Heart right ventricle (tissue), 16 donors: Measurements from ENCODE around the gene MAP3K13. TPM values are rescaled to one million over a fixed set of nuclear protein-coding genes. Genes with fewer than 3 reads are reported as not detected.

Source experiments
- ATAC-seq, 8 donors: fragments of 200-7000 bp; cut with Tn5 transposase; one replicate each; pipeline ENCODE4 v1.9.1; 2020; ENCODE audit warnings: mild to moderate bottlenecking in 8 of 8, moderate library complexity in 8 of 8, moderate number of reproducible peaks in 1 of 8
- DNase-seq, 2 donors: peaks; one replicate each; pipeline ENCODE4 v3.0.0-alpha.2; 2020
- H3K27ac ChIP-seq, 10 donors: fragments of 200-600 bp; sonication (generic) in 2 of 10; one replicate each; pipeline versions ENCODE4 v1.5.0 to v1.8.0; 2020 to 2022; ENCODE audit warnings: mild to moderate bottlenecking in 3 of 10
- H3K27me3 ChIP-seq, 7 donors: fragments of 200-600 bp; one replicate each; pipeline ENCODE4 v1.8.0; 2021 to 2022; ENCODE audit warnings: mild to moderate bottlenecking in 2 of 7
- H3K36me3 ChIP-seq, 9 donors: fragments of 200-600 bp; sonication (generic) in 1 of 9; one replicate each; pipeline versions ENCODE4 v1.5.0 to v1.8.0; 2020 to 2022; ENCODE audit warnings: mild to moderate bottlenecking in 2 of 9
- H3K4me1 ChIP-seq, 9 donors: fragments of 200-600 bp; sonication (generic) in 1 of 9; one replicate each; pipeline versions ENCODE4 v1.5.0 to v1.8.0; 2020 to 2022; ENCODE audit warnings: mild to moderate bottlenecking in 4 of 9
- H3K4me3 ChIP-seq, 10 donors: fragments of 200-600 bp; sonication (generic) in 2 of 10; one replicate each; pipeline versions ENCODE4 v1.5.0 to v1.8.0; 2020 to 2022; ENCODE audit warnings: mild to moderate bottlenecking in 7 of 10, moderate library complexity in 2 of 10
- H3K9me3 ChIP-seq, 11 donors: fragments of 200-600 bp in 10 of 11; sonication (generic) in 2 of 11; one replicate each; pipeline versions ENCODE4 v1.5.0 to v1.8.0; 2013 to 2022; ENCODE audit warnings: mild to moderate bottlenecking in 2 of 11, control low read depth in 1 of 11, moderate library complexity in 1 of 11
- WGBS, 2 donors: extraction: QIAGEN DNeasy Blood & Tissue Kit; methylation state at CpG; one replicate each; pipeline ENCODE4 v1.1.7; 2013; ENCODE audit warnings: inconsistent platforms in 1 of 2; 5-methylcytosine and 5-hydroxymethylcytosine counted together
- intact Hi-C, 10 donors: fragments of 100-400 bp; cut with DNase I; formaldehyde crosslinking; loops; one replicate each; pipeline versions ENCODE4 v1.11.1 to v1.14.2; 2022
- polyA plus RNA-seq, 2 donors: library from polyadenylated mRNA; stranded (reverse); fragments of 200-250 nt; gene quantifications; one replicate each; pipeline ENCODE4 v1.2.3, GENCODE V29; 2013
- total RNA-seq, 10 donors: library from RNA; stranded (reverse); fragmentation: NEBNext Ultra II Directional in 3 of 10; extraction: Animal tissue kit (Norgen Biotek cat#: 25700) in 3 of 10; gene quantifications; one replicate each; pipeline versions ENCODE4 v1.2.1 to v1.2.4, GENCODE V29; 2021 to 2023
- TF ChIP-seq, protein P1 (sequence below), 9 donors: fragments of 200-600 bp; sonication (generic) in 2 of 9; IDR thresholded peaks; one replicate each; pipeline versions ENCODE4 v1.5.0 to v1.8.0; 2021 to 2022; ENCODE audit warnings: antibody characterized with exemption in 9 of 9, mild to moderate bottlenecking in 5 of 9, moderate library complexity in 1 of 9
- donor health status: Arrhythmogenic right ventricular cardiomyopathy.
- donor health status: ischemic (EF 13 %, LVEDD 7.1; RV severe dilation, severe dysfunction).
- donor health status: healthy with polysubstance abuse.
- donor health status: DM: no; HTN: yes; CAD: no.
- donor health status: DM: no; HTN: no; CAD: no.
- donor health status: ischemic (EF 25% LVEDD 6.9; RV normal size, moderate dysfunction).
- donor health status: ischemic (EF 25% LVEDD 5.7; RV mildly dilated, moderate dysfunction).
- donor health status: healthy.
- donor health status: DM: yes; HTN: yes; CAD: no.
- donor health status: Ischemic cardiomyopathy.
- donor health status: ischemic (EF 35%, LVEDD 5.7; RV mildly dilated, moderate dysfunction).
- donor health status: nonischemic (EF 11% LVEDD 7.7; RV severe dilation, severe dysfunction).
- donor health status: DM: yes; HTN: yes; CAD: no.
- donor health status: PGD.
- donor health status: ischemic (EF 29% LVEDD 5.4; RV normal size, mild dysfunction).
- donor health status: nonischemic (EF 23%, LVEDD 6.1; RV moderate dilation, normal function).

The MAP3K13 gene
- total and polyA plus RNA-seq, 12 donors: 7.1 to 14.9 (median 10.5) TPM

- no peaks in the 10 kb centered on the region for H3K27me3 ChIP-seq
- TF ChIP-seq, protein P1, sequence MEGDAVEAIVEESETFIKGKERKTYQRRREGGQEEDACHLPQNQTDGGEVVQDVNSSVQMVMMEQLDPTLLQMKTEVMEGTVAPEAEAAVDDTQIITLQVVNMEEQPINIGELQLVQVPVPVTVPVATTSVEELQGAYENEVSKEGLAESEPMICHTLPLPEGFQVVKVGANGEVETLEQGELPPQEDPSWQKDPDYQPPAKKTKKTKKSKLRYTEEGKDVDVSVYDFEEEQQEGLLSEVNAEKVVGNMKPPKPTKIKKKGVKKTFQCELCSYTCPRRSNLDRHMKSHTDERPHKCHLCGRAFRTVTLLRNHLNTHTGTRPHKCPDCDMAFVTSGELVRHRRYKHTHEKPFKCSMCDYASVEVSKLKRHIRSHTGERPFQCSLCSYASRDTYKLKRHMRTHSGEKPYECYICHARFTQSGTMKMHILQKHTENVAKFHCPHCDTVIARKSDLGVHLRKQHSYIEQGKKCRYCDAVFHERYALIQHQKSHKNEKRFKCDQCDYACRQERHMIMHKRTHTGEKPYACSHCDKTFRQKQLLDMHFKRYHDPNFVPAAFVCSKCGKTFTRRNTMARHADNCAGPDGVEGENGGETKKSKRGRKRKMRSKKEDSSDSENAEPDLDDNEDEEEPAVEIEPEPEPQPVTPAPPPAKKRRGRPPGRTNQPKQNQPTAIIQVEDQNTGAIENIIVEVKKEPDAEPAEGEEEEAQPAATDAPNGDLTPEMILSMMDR (IDR thresholded peaks at IDR 0.05): no peak
- 87 to 88% methylated on average over 7 of the region's 7 CpGs for WGBS, 2 donors
- ATAC-seq (no peak), DNase-seq (no peak)
- peaks cover 0 to 20% (median 0%) of the 10 kb centered on the region in 9 donors for H3K4me1 ChIP-seq
- no peaks in the 10 kb centered on the region for H3K9me3 ChIP-seq
- H3K36me3 ChIP-seq: no peaks in the 10 kb centered on the region
- intact Hi-C loops: no loop called here
- no peak overlapping the region for H3K27ac ChIP-seq
- H3K4me3 ChIP-seq: no peak overlapping the region
Measured at GRCh38 chr3:185342459-185343174, 20.3 kb upstream of the MAP3K13 start.

DNA sequence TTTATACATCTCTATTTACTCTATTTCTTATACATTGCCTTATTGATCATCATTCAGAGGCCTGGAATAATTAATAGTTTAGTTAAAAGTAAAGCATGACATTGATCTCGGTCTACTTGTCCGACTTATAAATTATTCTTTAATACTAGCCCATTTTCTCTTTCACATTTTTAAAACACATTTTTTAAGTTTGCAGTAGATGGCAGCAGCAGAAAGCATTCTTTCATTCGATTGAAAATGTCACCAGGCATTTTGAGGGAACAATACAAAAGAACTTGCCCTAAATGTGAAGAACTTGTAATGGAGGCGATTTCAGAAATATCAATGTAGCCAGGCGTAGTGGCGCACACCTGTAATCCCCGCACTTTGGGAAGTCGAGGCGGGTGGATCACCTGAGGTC lies 15.5 kb upstream of the MAP3K13 start:
- 95 to 96% methylated on average over 9 of the region's 9 CpGs for WGBS, 2 donors
- no peak for ATAC-seq
- no peaks in the 10 kb centered on the region for H3K27me3 ChIP-seq
- peaks cover 0 to 9% (median 0%) of the 10 kb centered on the region in 9 donors for H3K4me1 ChIP-seq
- TF ChIP-seq, protein P1 (IDR thresholded peaks at IDR 0.05): no peak
- no peak for DNase-seq
- no peaks in the 10 kb centered on the region for H3K9me3 ChIP-seq
- intact Hi-C loops: no loop called here
- H3K27ac ChIP-seq: no peak overlapping the region
- no peak overlapping the region for H3K4me3 ChIP-seq
- H3K36me3 ChIP-seq: no peaks in the 10 kb centered on the region

DNA sequence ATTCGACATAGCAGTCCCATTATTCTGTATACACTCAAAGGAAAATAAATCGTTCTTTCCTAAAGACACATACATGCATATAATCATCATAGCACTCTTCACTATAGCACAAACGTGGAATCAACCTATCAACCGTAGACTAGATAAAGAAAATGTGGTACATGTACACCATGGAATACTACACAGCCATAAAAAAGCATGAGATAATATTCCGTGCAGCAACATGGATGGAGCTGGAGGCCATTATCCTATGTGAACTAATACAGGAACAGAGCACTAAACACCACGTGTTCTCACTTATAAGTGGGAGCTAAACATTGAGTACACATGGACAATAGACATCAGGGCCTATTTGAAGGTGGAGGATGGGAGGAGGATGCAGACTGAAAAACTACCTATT lies 12.1 kb upstream of the MAP3K13 start:
- Histone ChIP-seq H3K27ac (no peak overlapping the region), H3K36me3 (no peaks in the 10 kb centered on the region), H3K27me3 (no peaks in the 10 kb centered on the region), H3K9me3 (no peaks in the 10 kb centered on the region), H3K4me3 (no peak overlapping the region), H3K4me1 (no peaks in the 10 kb centered on the region)
- no peak for ATAC-seq
- no peak for DNase-seq
- 90 to 93% methylated on average over 6 of the region's 6 CpGs for WGBS, 2 donors
- intact Hi-C loops: loop anchor here in 3 of 10 donors (10.0 kb wide), 1 partner anchor 204 kb away; the partner anchor contains the start of gene LIPH (in 3 of the 3)
- TF ChIP-seq, protein P1 (IDR thresholded peaks at IDR 0.05): no peak

DNA sequence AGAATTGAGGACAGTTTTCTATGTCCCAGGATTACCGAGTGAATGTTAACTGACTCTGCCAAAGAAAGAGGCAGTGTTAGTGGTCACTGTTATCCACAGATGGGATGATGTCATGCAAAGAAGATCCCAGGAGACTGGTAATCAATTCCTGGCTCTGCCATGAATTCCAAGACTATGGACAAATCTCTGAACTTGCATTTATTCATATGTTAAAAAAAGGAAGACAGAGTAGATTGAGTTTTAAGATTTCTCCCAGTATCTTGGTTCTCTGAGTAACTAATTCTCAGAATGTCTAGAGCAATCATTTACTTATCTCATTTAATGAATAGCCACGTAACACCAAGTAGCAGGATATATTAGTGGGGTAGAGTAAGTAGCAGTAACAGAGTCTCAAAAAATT lies 11.5 kb upstream of the MAP3K13 start:
- Histone ChIP-seq H3K36me3 (no peaks in the 10 kb centered on the region), H3K27ac (no peak overlapping the region), H3K4me3 (no peak overlapping the region), H3K4me1 (no peaks in the 10 kb centered on the region), H3K27me3 (no peaks in the 10 kb centered on the region), H3K9me3 (no peaks in the 10 kb centered on the region)
- intact Hi-C loops: loop anchor here in 3 of 10 donors (10.0 kb wide), 1 partner anchor 203 kb away; the partner anchor contains the start of gene LIPH (in 3 of the 3)
- TF ChIP-seq, protein P1 (IDR thresholded peaks at IDR 0.05): no peak
- WGBS, 2 donors: 66 to 69% methylated on average over 2 of the region's 2 CpGs
- ATAC-seq (no peak), DNase-seq (no peak)
